Forelimb muscle (tissue), 1 donor: ENCODE measurements around the gene ZCCHC14. TPM values are rescaled to one million over a fixed set of nuclear protein-coding genes. Genes with fewer than 3 reads are reported as not detected.
"Not testable (repeated sequence)": the region's sequence is repeated elsewhere in the genome, so short reads cannot be mapped to it uniquely, and the experiment has no call there.

Source experiments
- DNase-seq: peaks from one replicate; pipeline ENCODE4 v3.0.0-alpha.2; 2013; ENCODE audit warnings: low read depth
- polyA plus RNA-seq: library from polyadenylated mRNA; unstranded; fragments of 120-200 nt; gene quantifications from one replicate; pipeline ENCODE4 v1.2.1, GENCODE V29; 2013; ENCODE audit not compliant: insufficient read length

Gene ZCCHC14
- polyA plus RNA-seq, 1 donor: 17.6 TPM

- no peak for DNase-seq
Observed at GRCh38 chr16:87524407-87524806, 31.6 kb upstream of the ZCCHC14 start.

DNA sequence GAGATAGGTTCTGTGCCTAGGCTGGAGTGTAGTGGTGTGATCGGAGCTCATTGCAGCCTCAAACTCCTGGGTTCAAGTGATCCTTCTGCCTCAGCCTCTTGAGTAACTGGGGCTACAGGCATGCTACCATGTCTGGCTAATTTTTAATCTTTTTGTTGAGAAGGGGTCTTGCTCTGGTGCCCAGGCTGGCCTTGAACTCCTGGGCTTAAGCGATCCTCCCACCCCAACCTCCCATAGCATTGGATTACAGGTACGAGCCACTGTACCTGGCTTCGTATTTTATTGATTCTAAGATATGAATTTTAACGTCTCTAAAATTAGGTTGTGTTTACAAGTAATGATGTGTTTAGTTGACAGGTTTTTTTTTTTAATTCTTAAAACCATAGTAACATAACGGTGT, 30.8 kb upstream of the ZCCHC14 start:
- not testable (repeated sequence) for DNase-seq

DNA sequence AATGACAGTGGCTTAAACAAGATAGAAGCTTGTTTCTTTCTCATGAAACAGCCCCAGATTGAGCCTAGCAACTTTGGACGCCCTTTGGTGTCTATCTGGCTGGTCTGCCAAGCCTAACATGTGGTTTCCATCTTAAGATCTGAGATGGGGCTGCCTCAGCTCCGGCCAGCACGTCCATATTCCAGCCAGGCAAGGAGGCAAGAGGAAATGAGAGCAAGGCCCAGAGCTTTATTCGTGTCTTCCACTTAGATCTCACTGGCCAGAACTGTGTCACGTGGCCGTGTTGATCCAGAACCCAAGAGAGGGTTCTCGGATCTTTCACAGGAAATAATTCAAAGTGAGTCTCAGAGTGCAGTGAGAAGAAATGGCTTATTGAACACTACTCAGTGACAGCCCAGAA, 28.9 kb upstream of the ZCCHC14 start:
- not testable (repeated sequence) for DNase-seq

GRCh38 chr16:87519170-87519569, 26.3 kb upstream of the ZCCHC14 start:
- not testable (repeated sequence) for DNase-seq

DNA sequence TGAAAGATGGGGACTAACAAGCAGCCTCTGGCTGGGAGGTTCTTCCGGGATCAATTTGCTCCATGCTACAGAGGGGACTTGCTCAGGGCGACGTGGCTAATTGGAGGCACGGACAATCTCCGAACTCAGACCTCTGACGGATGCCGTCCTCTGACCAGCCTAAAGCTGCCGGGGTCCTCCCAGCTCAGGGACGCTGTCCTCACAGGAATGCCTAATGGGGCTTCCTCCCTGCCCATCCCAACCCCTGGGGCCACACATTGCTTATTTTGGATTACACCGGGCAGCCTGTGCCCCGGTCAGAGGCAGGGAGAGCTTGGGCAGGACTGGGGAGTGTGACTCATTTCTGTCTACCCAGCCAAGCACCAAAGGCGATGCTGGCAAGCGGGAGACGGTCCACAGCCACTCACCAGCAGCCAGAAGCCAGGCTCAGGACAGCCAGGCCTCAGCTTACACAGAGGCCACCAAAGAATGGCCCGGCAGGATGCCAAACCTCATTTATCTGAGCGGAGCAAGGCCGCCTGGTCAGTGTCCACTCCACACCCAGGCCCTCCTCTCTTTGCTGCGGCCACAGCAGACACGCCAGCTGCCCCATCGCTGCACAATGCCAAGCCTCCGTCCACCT, 25.7 kb upstream of the ZCCHC14 start:
- DNase-seq: not testable (repeated sequence)

- DNase-seq: not testable (repeated sequence)
Observed at GRCh38 chr16:87517610-87518429, 25.0 kb upstream of the ZCCHC14 start.

DNA sequence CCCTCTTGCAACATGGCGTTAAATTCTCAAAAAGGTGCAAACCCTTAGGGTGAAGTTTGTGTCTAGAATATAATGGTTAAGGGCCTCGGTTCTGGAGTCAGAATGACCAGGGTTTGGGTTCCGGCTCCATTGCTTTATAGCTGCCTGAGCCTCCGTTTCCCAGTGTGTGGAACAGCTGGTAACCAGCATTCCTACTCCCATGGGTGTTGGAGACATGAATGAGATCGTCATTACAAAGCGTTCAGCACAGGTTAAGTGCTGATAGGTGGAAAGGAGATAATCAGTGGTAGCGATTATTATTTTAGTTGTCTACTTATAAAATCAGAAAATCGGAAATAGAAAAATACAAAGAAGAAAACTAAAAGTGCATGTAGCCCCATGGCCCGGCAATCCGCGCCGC, 23.5 kb upstream of the ZCCHC14 start:
- DNase-seq: no peak

GRCh38 chr16:87515475-87516330, 22.9 kb upstream of the ZCCHC14 start:
- no peak for DNase-seq

DNA sequence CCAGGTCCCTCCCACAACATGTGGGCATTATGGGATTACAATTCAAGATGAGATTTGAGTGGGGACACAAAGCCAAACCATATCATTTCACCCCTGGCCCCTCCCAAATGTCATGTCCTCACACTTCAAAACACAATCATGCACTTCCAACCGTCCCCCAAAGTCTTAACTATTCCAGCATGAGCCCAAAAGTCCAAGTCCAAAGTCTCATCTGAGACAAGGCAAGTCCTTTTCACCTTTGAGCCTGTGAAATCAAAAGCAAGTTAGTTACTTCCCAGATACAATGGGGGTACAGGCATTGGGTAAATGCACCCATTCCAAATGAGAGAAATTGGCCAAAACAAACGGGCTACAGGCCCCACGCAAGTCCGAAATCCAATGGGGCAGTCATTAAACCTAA, 17.0 kb upstream of the ZCCHC14 start:
- not testable (repeated sequence) for DNase-seq

DNA sequence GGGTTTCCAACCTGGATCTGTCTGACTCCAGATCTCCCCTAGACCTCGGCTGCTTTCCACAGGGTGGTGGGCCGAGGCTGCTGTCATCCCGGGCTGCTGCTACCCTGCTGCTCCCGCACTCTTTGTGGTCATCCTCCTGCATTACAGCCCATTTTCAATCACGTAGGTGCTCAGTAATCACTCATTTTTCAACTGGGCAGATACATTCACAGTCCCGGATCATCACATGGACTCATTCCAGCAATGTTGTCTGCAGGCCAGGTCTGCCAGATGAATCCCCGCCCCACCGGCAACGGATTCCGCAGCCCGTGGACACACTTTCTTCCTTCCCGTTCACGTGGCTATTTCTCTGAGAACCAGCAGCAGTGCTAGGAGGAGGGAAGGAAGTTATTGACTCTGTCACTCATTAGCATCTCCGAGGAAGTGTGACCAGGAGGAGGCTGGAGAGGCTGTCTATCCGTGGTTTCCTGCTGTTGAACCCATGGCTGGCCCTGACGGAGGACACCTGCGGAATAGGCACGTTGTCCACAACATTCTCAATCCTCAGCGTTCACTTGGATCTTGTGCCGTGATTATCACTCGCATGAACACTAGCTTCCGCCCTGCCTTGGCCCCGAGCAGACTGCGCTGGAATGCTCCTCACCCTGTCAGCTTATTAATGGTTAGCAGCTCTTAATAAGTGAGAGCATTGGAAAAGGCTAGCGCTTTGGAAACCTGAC, 14.7 kb upstream of the ZCCHC14 start:
- no peak for DNase-seq

- no peak for DNase-seq
Observed at GRCh38 chr16:87506423-87507350, 13.9 kb upstream of the ZCCHC14 start.

- DNase-seq: no peak
Observed at GRCh38 chr16:87505834-87506233, 13.0 kb upstream of the ZCCHC14 start.

DNA sequence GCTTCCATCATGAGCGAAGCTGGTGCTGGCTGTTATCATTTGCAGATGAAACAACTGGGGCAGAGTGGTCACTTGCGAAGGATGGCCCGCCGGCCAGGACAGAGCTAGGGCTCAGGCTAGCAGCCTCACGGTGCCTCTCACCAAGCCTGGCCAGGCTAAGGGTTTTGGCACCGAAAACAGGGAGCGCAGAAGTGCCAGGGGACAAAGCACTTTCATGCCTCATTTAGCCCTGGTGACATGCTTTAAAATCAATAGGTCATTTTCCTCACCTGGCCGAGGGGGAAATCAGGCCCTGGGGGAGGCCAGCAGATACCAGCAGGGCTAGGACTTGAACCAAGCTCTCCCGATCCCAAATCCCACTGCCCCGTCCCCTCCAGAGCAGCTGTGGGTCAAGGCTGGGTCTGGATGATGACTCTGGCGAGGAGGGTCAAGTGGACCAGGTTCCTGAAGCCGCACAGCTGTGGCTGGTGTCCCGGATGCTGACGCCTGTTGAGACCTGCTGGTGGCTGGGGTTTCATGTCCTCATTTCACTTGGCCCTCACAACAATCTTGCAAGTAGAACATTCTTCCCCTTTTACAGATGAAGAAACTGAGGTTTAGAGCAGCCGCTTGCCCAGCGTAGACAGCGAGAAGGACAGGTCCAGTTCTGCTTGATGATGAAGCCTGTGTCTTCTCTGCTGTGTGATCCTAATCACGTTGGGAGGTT, 10.6 kb upstream of the ZCCHC14 start:
- not testable (repeated sequence) for DNase-seq

- DNase-seq: no peak
Observed at GRCh38 chr16:87502308-87502969, 9.6 kb upstream of the ZCCHC14 start.

DNA sequence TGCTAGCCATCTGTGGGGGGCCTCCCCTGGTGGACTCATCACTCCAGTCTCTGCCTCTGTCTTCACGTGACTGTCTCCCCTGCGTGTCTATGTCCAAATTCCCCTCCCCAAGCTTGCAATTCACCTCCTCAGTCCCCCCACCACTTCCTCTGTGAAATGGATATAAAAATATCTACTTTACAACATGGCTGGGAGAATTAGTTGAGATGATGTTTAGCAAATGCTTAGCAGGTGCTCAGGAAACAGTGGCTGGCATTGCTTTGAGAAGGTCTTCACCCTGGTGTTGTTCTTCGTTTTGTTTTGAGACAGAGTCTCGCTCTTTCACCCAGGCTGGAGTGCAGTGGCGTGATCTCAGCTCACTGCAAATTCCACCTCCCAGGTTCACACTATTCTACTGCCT, 8.3 kb upstream of the ZCCHC14 start:
- DNase-seq: no peak

DNA sequence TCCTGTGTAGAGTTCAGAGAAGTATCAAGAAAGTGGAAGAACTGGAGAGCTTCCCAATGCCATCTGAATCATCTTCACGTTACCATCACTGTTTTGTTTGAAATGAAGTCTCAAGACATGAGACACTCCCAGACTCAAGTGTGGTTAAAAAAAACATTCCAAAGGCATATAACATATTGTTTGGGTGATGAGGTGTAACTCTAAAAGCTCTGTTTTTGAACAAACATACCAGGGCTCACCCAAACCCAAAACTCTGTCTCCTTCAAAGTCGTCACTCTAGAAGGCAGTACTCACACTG, 6.3 kb upstream of the ZCCHC14 start:
- DNase-seq: no peak

GRCh38 chr16:87498324-87499188, 5.7 kb upstream of the ZCCHC14 start:
- DNase-seq: no peak

GRCh38 chr16:87497767-87498290, 5.0 kb upstream of the ZCCHC14 start:
- not testable (repeated sequence) for DNase-seq
